ENCODE data around the gene CTXN1.

Gene CTXN1

GRCh38 chr19:7879111-7879807, 46.7 kb downstream of the CTXN1 start:
- no peak for DNase-seq (ENCODE audit: low read depth)
- H3K4me3 ChIP-seq (ENCODE audit: control insufficient read depth, low read depth, low read length): no peak overlapping the region
- TF ChIP-seq, protein P1, sequence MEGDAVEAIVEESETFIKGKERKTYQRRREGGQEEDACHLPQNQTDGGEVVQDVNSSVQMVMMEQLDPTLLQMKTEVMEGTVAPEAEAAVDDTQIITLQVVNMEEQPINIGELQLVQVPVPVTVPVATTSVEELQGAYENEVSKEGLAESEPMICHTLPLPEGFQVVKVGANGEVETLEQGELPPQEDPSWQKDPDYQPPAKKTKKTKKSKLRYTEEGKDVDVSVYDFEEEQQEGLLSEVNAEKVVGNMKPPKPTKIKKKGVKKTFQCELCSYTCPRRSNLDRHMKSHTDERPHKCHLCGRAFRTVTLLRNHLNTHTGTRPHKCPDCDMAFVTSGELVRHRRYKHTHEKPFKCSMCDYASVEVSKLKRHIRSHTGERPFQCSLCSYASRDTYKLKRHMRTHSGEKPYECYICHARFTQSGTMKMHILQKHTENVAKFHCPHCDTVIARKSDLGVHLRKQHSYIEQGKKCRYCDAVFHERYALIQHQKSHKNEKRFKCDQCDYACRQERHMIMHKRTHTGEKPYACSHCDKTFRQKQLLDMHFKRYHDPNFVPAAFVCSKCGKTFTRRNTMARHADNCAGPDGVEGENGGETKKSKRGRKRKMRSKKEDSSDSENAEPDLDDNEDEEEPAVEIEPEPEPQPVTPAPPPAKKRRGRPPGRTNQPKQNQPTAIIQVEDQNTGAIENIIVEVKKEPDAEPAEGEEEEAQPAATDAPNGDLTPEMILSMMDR (IDR thresholded peaks at IDR 0.05; ENCODE audit: control insufficient read depth, insufficient read depth, low read depth, low read length, missing control alignments): no peak

- TF ChIP-seq, protein P1 (IDR thresholded peaks at IDR 0.05; ENCODE audit: control insufficient read depth, insufficient read depth, low read depth, low read length, missing control alignments): no peak
- no peak for DNase-seq (ENCODE audit: low read depth)
- H3K4me3 ChIP-seq (ENCODE audit: control insufficient read depth, low read depth, low read length): no peak overlapping the region
Observed at GRCh38 chr19:7877249-7877836, 48.6 kb downstream of the CTXN1 start.

DNA sequence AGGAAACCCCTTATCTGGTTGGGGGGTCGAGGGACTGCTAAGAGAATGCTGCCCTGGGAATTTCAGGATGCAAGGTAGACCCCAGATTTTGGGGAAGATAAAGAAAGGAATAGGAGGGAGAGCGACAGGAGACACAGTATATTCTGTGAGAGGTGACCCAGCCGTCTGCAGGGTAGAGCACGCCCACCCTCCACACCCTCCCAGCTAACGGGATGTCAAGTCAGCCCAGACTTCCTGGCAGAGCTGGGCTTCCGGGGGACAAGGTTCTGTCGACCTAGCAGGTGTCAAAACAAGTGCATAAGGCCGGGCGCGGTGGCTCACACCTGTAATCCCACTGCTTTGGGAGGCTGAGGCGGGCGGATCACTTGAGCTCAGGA, 51.0 kb downstream of the CTXN1 start:
- TF ChIP-seq, protein P1 (IDR thresholded peaks at IDR 0.05; ENCODE audit: control insufficient read depth, insufficient read depth, low read depth, low read length, missing control alignments): no peak
- H3K4me3 ChIP-seq (ENCODE audit: control insufficient read depth, low read depth, low read length): no peak overlapping the region
- DNase-seq (ENCODE audit: low read depth): no peak

Measured in AG09309 (cell line).